GM19043 (cell line): ENCODE results near the gene MOAP1.
"Not testable (repeated sequence)": the region's sequence is repeated elsewhere in the genome, so short reads cannot be mapped to it uniquely, and the experiment has no call there.

Experiments
- ATAC-seq: cut with Tn5 transposase; IDR thresholded peaks from one replicate; pipeline ENCODE4 v1.9.1; 2021; ENCODE audit warnings: low read depth; ENCODE audit not compliant: unreplicated experiment

MOAP1 gene

GRCh38 chr14:93150227-93151208 lies 34.2 kb downstream of the MOAP1 start:
- no peak for ATAC-seq

- ATAC-seq: no peak
Measured at GRCh38 chr14:93148979-93149378, 35.7 kb downstream of the MOAP1 start.

DNA sequence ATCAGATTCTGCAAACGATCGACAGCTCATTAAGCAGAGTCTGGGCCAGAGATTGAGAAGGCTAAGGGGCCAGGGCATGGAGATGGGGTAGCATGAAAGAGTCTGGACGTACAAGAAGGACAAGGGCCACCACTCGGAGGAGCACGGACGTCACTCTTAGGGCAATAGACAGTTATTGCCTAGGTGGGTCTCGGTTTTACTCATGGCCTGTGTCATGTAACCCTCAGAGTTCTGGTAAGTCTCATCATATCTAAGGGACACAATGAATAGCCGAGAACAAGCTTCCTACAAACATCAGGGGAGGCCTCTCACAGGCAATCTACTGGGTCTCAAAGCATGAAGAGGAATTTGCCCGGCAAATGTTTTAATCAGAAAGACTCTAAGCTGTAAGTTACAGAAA lies 38.6 kb downstream of the MOAP1 start:
- no peak for ATAC-seq

DNA sequence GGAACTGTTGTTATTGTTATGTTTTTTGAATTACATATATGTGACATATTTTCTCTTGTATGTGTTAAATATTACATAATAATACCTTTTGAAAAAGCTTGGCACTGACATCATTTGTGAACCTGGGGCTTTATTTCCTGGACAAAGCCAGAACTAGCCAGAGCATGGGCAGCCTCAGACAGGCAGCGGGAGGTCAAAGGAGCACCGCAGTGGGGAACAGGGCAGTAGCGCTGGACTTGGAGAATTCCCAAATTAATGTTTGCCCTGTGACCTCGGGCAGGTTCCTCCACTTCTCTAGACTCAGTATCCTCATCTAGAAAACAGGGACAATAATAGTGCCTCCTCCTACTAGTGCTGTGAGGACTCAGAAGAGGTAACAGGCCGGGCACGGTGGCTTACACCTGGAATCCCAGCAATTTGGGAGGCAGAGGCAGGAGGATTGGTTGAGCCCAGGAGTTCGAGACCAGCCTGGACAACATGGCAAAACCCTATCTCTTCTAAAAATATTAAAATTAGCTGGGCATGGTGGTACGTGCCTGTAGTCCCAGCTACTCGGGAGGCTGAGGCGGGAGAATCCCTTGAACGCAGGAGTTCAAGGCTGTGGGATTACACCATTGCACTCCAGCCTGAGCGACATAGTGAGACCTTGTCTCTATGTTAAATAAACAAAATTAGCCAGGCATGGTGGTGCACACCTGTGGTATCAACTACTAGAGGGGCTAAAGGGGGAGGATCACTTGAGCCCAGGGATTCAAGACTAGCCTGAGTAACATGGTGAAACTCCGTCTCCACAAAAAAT lies 41.6 kb downstream of the MOAP1 start:
- ATAC-seq: no peak

DNA sequence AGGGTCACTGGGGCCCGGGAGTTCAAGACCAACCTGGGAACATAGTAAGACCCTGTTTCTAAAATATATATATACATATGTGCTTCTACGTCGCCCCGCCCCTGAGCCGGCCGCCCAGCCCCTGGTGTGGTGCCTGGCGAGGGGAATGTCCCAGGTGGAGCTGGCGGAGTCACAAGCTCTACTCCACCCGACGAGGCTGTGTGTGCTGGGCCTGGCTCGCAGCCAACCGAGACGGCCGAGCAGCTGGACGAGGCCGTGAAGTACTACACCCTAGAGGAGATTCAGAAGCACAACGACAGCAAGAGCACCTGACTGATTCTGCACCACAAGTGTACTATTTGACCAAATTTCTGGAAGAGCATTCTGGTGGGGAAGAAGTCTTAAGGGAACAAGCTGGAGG lies 46.8 kb downstream of the MOAP1 start:
- no peak for ATAC-seq

GRCh38 chr14:93136508-93136907 lies 48.2 kb downstream of the MOAP1 start:
- ATAC-seq: not testable (repeated sequence)

DNA sequence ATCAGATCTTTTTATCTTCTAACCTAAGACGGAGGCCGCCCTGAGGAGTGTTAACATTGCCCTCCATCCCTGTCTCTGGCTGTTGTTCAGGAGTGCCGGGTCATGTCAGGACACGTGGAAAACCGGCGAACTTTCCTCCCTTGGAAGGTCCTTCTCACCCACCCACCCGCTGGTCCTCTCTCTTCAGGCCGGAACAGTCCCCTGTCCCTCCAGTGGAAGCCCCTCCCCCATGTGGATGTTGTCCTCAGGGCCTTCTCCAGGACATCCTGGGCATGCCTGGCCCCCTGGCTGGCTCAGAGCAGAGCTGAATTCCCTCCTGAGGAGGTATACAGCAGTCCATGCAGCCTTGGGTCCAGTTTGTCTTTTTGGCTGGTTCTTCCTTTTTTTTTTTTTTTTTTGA lies 48.7 kb downstream of the MOAP1 start:
- no peak for ATAC-seq

DNA sequence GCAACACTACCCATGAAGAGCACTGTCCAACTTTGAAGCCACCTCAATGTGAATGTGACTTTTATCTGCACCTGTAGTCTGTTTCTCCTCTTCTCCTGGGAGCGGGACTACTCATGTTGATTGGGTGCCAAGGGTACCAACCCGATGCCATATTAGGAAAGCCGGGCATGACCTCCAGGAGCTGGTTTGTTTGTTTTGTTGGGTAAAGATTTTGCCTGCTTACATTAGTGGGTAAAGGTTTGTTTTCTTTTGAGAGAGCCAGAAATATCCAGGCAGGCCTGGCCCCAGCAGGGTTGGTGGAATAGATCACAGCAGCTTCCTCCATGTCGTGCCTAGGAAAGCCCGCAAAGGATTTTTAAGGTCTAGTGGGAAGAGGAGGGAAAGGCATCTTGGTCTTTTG lies 49.3 kb downstream of the MOAP1 start:
- no peak for ATAC-seq

- ATAC-seq: no peak
Measured at GRCh38 chr14:93133464-93133863, 51.2 kb downstream of the MOAP1 start.

DNA sequence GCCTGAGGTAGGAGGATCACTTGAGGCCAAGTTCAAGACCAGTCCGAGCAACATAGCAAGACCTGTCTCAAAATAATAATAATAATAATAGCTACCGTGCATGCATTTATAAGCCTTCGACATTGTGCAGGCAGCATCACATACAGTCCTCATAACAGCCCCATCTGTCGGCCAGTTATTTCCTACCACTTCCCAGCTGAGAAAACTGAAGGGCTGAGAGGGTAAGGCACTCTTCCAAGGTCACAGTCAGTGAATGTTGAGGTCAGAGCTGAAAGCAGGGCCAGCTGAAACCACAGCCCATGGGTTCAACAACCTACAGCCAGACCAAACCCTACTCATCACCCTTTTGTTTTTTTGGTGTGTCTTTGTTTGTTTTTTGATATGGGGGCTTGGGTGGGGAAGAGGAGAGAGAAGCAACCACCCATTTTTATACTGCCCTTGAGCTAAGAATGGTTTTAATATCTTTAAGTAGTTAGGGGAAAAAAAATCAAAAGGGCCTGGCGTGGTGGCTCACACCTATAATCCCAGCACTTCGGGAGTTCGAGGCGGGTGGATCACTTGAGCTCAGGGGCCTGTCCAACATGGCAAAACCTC lies 52.1 kb downstream of the MOAP1 start:
- ATAC-seq: no peak
